Erythroblast (primary cell): ENCODE results near the gene ATP6V0B.

ENCODE experiments used
- GATA1 ChIP-seq: IDR thresholded peaks from 2 replicates; pipeline ENCODE4 v1.6.1; 2011; ENCODE audit warnings: low read depth, mild to moderate bottlenecking, control low read depth, low read length, moderate library complexity
- POLR2A ChIP-seq: IDR thresholded peaks from 2 replicates; pipeline ENCODE4 v1.6.1; 2011; ENCODE audit warnings: mild to moderate bottlenecking, low read length

GRCh38 chr1:43930949-43931275, 43.8 kb upstream of the ATP6V0B start:
- TF ChIP-seq POLR2A (no peak), GATA1 (no peak)
